Endothelial cell of umbilical vein (primary cell): ENCODE measurements around the gene RASSF5.

Experiments
- CTCF ChIP-seq, 2 donors: IDR thresholded peaks; 1 replicate in 1 of 2; 2 replicates in 1 of 2; pipeline ENCODE4 v1.5.1; 2011; ENCODE audit warnings: low read length in 2 of 2, mild to moderate bottlenecking in 2 of 2, moderate library complexity in 2 of 2, control low read depth in 1 of 2, inconsistent platforms in 1 of 2, low read depth in 1 of 2; ENCODE audit not compliant: insufficient read depth in 1 of 2; ENCODE audit errors: extremely low read depth in 1 of 2
- MAX ChIP-seq: IDR thresholded peaks from 2 replicates; pipeline ENCODE4 v1.6.1; 2011; ENCODE audit not compliant: insufficient read depth, insufficient read length

- no peak for TF ChIP-seq CTCF (IDR thresholded peaks at IDR 0.05; ENCODE audit: extremely low read depth in 1 of 2, insufficient read depth in 1 of 2, low read depth in 1 of 2, low read length in 2 of 2)
- no peak for TF ChIP-seq MAX
These were observed 93.2 kb downstream of the RASSF5 start for GRCh38 chr1:206600527-206600926.
